Activated CD8-positive, alpha-beta T cell treated with anti-CD3 and anti-CD28 coated beads, Interleukin-2, amount 10 ng/mL, durations not matched to agents 7 days and 5 days (primary cell): Measurements from ENCODE around the gene SHD. TPM values are rescaled to one million over a fixed set of nuclear protein-coding genes. Genes with fewer than 3 reads are reported as not detected.
"Not testable (repeated sequence)": the region's sequence is repeated elsewhere in the genome, so short reads cannot be mapped to it uniquely, and the experiment has no call there.

Source experiments
- ATAC-seq: fragments of 150-1000 bp; cut with Tn5 transposase; one replicate; pipeline ENCODE4 v1.10.0; 2021; ENCODE audit warnings: moderate library complexity
- CTCF ChIA-PET: fragments of 350-600 bp; sonication (Branson Sonifier 250); formaldehyde crosslinking; loops from one replicate; lab custom pipeline; 2021; ENCODE audit warnings: antibody characterized with exemption; lab: Charles Lee
- POLR2A ChIA-PET: fragments of 350-600 bp; sonication (Branson Sonifier 250); formaldehyde crosslinking; loops from one replicate; lab custom pipeline; 2021; ENCODE audit warnings: antibody characterized with exemption; lab: Charles Lee
- DNase-seq: peaks from one replicate; pipeline ENCODE4 v3.0.0-alpha.2; 2020
- H3K27ac Mint-ChIP-seq: one replicate; pipeline ENCODE4 v1.8.0; 2021; ENCODE audit warnings: mild to moderate bottlenecking, mixed read lengths
- H3K27me3 Mint-ChIP-seq: one replicate; pipeline ENCODE4 v1.8.0; 2021; ENCODE audit warnings: low read depth, mixed read lengths
- H3K36me3 Mint-ChIP-seq: one replicate; pipeline ENCODE4 v1.8.0; 2021; ENCODE audit warnings: low read depth, mixed read lengths
- H3K4me1 Mint-ChIP-seq: one replicate; pipeline ENCODE4 v1.8.0; 2021; ENCODE audit warnings: low read depth, mixed read lengths
- H3K4me3 Mint-ChIP-seq: one replicate; pipeline ENCODE4 v1.8.0; 2021; ENCODE audit warnings: mild to moderate bottlenecking, mixed read lengths
- H3K9me3 Mint-ChIP-seq: one replicate; pipeline ENCODE4 v1.8.0; 2022; ENCODE audit warnings: mixed read lengths; ENCODE audit not compliant: insufficient read depth
- total RNA-seq, 2 experiments: library from RNA; stranded (reverse); gene quantifications; one replicate each; pipeline ENCODE4 v1.2.3, GENCODE V29; 2021

The SHD gene
- total RNA-seq, 2 experiments from 2014 or later = not detected

- ATAC-seq, H3K4me3 Mint-ChIP-seq, H3K27me3 Mint-ChIP-seq, POLR2A ChIA-PET, DNase-seq, CTCF ChIA-PET, H3K4me1 Mint-ChIP-seq, H3K27ac Mint-ChIP-seq, H3K36me3 Mint-ChIP-seq, H3K9me3 Mint-ChIP-seq: not testable (repeated sequence)
Observed at GRCh38 chr19:4286141-4286540, 7.1 kb downstream of the SHD start.

GRCh38 chr19:4288091-4288777 lies 9.2 kb downstream of the SHD start:
- ChIA-PET POLR2A (no interaction called here), CTCF (no interaction called here)
- ATAC-seq = no peak
- H3K4me3 Mint-ChIP-seq = no peak overlapping the region
- H3K27ac Mint-ChIP-seq = no peak overlapping the region
- H3K9me3 Mint-ChIP-seq = no peaks in the 10 kb centered on the region
- H3K36me3 Mint-ChIP-seq = peaks cover 1% of the 10 kb centered on the region
- H3K4me1 Mint-ChIP-seq = no peaks in the 10 kb centered on the region
- no peak for DNase-seq
- H3K27me3 Mint-ChIP-seq = peaks cover 2% of the 10 kb centered on the region

DNA sequence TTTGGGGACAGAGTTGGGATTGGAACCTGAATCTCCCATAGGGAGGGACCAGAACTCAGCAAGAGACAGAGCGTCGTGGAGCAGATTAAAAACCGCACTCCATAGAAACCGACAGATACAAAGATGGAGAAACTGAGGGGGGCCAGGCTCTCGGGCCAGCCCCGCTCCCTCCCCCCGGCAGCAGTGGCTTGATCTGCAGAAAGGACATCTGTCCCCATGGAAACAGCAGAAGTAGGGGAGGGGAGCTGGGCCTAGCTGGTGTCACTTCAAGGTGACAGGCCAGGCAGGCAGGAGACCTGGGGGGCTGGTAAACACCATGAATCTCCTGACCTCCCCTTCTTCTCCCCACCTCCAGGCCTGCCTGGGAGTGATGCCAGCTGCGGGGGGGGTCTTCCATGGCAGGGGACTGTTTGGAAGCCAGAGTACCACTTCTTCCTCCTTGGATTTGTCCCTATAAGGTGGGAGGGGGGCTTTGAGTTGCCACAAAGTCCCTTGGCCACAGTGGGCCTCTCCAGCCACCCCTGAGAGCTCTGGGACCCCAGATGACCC lies 12.2 kb downstream of the SHD start:
- Mint-ChIP-seq H3K27me3 (peaks cover under 1% of the 10 kb centered on the region), H3K4me3 (no peak overlapping the region), H3K4me1 (no peaks in the 10 kb centered on the region), H3K36me3 (peaks cover 1% of the 10 kb centered on the region), H3K27ac (no peak overlapping the region), H3K9me3 (no peaks in the 10 kb centered on the region)
- ATAC-seq (no peak), DNase-seq (no peak)
- ChIA-PET POLR2A (no interaction called here), CTCF (no interaction called here)

GRCh38 chr19:4292515-4292914 lies 13.4 kb downstream of the SHD start:
- Mint-ChIP-seq H3K27me3 (no peaks in the 10 kb centered on the region), H3K9me3 (no peaks in the 10 kb centered on the region), H3K4me3 (no peak overlapping the region), H3K36me3 (peaks cover 3% of the 10 kb centered on the region), H3K4me1 (no peaks in the 10 kb centered on the region), H3K27ac (no peak overlapping the region)
- no peak for DNase-seq
- no peak for ATAC-seq
- POLR2A ChIA-PET = no interaction called here
- CTCF ChIA-PET = no interaction called here

DNA sequence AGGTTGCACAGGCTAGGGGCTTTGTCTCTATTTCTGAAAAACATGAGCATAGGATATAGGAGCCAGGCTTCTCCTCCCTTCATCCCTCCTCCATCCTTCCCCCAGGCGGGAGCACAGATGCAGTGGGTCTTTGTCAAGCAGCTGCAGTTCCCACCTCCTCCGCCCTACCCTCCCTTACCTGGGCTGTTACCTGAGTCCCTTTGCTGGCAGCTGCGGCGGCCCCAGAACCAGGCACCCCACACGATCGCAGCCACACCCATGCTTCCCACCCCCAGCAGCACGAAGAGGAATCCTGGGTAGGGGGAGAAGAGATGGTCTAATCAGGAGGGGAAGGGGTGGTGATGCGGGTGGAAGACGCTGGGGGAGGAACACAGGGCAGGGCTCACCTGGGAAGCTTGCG lies 15.3 kb downstream of the SHD start:
- ChIA-PET CTCF (no interaction called here), POLR2A (interaction anchor here (1.2 kb wide), 1 partner anchor 47 kb away, joined by 3 read pairs; the partner anchor contains the start of gene YJU2)
- H3K4me3 Mint-ChIP-seq = no peak overlapping the region
- no peak for DNase-seq
- ATAC-seq = no peak
- no peak overlapping the region for H3K27ac Mint-ChIP-seq
- no peaks in the 10 kb centered on the region for H3K9me3 Mint-ChIP-seq
- peaks cover 14% of the 10 kb centered on the region for H3K4me1 Mint-ChIP-seq
- no peaks in the 10 kb centered on the region for H3K27me3 Mint-ChIP-seq
- H3K36me3 Mint-ChIP-seq = peaks cover 3% of the 10 kb centered on the region

GRCh38 chr19:4295972-4296771 lies 17.1 kb downstream of the SHD start:
- H3K36me3 Mint-ChIP-seq = peaks cover 1% of the 10 kb centered on the region
- H3K4me3 Mint-ChIP-seq = no peak overlapping the region
- H3K27me3 Mint-ChIP-seq = no peaks in the 10 kb centered on the region
- POLR2A ChIA-PET = interaction anchor here (0.6 kb wide), 1 partner anchor 49 kb away, joined by 3 read pairs; the partner anchor contains the start of gene YJU2
- H3K9me3 Mint-ChIP-seq = no peaks in the 10 kb centered on the region
- H3K27ac Mint-ChIP-seq = no peak overlapping the region
- DNase-seq (no peak), ATAC-seq (no peak)
- peaks cover 21% of the 10 kb centered on the region for H3K4me1 Mint-ChIP-seq
- CTCF ChIA-PET = interaction anchor here (2.0 kb wide), 1 partner anchor 29 kb away, joined by 9 read pairs; no protein-coding TSS in a partner anchor

GRCh38 chr19:4297901-4298809 lies 19.1 kb downstream of the SHD start:
- Mint-ChIP-seq H3K27me3 (no peaks in the 10 kb centered on the region), H3K9me3 (no peaks in the 10 kb centered on the region), H3K27ac (peak overlapping the region; percentile 75), H3K4me3 (no peak overlapping the region), H3K4me1 (peaks cover 37% of the 10 kb centered on the region), H3K36me3 (peaks cover 1% of the 10 kb centered on the region)
- ChIA-PET CTCF (interaction anchor here (1.2 to 1.9 kb wide), 4 partner anchors 31 to 55 kb away, joined by 4 to 10 read pairs (median 4); partner anchors contain the start of gene STAP2), POLR2A (no interaction called here)
- ATAC-seq (peak; percentile 50), DNase-seq (peak; percentile 42)

DNA sequence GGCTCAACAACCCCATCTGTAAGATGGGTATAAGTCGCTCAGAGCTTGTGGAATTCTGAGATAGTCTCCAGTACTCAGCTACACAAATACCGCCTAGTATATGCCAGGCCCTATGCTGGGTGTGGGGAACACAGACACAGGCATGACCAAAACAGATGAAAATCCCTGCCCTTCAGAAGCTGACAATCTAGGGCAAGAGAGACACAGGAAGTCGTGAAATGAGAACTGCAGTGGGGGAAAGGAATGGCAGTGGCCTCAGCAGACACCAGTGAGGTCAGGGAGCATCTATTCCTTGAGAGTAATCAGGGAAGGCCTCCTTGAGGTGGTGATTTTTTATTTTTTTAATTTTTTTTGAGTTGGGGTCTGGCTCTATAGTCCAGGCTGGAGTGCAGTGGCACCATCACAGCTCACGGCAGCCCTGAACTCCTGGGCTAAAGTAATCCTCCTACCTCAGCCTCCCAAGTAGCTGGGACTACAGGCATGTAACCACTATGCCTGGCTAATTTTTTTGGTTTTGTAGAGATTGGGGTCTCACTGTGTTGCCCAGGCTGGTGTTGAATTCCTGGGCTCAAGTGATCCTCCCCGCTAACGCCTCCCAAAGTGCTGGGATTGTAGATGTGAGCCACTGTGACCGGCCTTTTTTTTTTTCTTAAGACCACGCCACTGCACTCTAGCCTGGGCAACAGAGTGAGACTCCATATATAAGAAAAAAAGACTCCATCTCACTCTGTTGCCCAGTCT lies 19.9 kb downstream of the SHD start:
- Mint-ChIP-seq H3K9me3 (no peaks in the 10 kb centered on the region), H3K27ac (peak overlapping the region; percentile 75), H3K4me1 (peaks cover 42% of the 10 kb centered on the region), H3K27me3 (no peaks in the 10 kb centered on the region), H3K4me3 (no peak overlapping the region), H3K36me3 (peaks cover 1% of the 10 kb centered on the region)
- CTCF ChIA-PET = interaction anchor here (1.2 to 1.9 kb wide), 4 partner anchors 32 to 54 kb away, joined by 4 to 10 read pairs (median 4); partner anchors contain the start of gene STAP2
- POLR2A ChIA-PET = no interaction called here
- DNase-seq = no peak
- no peak for ATAC-seq

DNA sequence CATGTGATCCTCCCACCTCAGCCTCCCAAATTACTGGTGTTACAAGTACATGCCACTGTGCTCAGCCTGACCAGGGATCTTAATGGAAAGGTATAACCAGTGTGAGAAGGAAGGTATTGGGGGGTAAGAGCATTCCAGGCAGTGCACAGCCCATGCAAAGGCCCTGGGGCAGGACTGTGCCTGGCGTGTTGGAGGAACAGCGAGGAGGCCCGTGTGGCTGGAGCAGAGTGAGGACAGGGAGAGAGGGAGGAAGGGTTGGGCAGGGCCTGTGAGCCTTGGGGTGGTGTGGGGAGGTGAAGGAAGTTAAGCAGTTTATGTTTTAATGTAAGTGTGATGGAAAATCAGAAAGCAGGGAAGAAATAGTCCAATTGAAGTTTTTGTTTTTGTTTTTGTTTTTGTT lies 21.5 kb downstream of the SHD start:
- ATAC-seq (no peak), DNase-seq (no peak)
- Mint-ChIP-seq H3K9me3 (no peaks in the 10 kb centered on the region), H3K27me3 (no peaks in the 10 kb centered on the region), H3K4me1 (peaks cover 50% of the 10 kb centered on the region), H3K4me3 (peak overlapping the region; percentile 32), H3K36me3 (peaks cover 1% of the 10 kb centered on the region), H3K27ac (peak overlapping the region; percentile 54)
- ChIA-PET POLR2A (no interaction called here), CTCF (no interaction called here)

DNA sequence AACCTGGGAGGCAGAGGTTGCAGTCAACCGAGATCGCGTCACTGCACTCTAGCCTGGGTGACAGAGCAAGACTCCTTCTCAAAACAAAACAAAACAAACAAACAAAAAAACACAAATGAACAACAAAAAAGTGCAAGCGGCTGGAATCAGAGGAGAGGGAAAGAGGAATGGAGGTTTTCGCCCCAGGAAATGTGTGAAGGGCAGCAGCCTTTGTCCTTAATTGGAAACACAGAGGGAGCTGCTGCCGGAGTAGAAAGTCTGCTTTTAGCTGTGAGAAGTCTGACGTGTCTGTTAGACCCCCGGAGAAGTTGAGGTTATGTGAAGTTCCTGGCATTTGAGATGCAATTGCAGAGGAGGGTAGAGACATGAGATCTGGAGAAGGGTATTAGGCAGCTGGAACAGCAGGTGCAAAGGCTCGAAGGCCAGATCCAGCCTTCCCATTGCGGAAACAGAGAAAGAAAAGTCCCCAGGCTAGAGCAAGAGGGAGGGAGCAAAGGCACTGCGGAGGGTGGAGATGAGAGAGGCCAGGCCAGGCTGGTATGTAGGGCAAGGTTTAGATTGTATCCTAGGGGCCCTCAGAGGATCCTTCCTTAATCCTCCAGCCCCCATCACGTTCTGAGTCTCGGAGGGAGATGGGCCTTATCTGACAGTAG lies 22.6 kb downstream of the SHD start:
- DNase-seq = peak; percentile 31
- Mint-ChIP-seq H3K9me3 (no peaks in the 10 kb centered on the region), H3K4me3 (peak overlapping the region; percentile 84), H3K27me3 (no peaks in the 10 kb centered on the region), H3K4me1 (peaks cover 52% of the 10 kb centered on the region), H3K36me3 (peaks cover 1% of the 10 kb centered on the region), H3K27ac (peak overlapping the region; percentile 82)
- ChIA-PET CTCF (interaction anchor here (0.9 to 1.7 kb wide), 4 partner anchors 35 to 99 kb away, joined by 3 to 7 read pairs (median 4); partner anchors contain the start of genes MPND and SH3GL1), POLR2A (interaction anchor here (0.6 to 1.7 kb wide), 4 partner anchors 41 to 105 kb away, joined by 3 to 4 read pairs (median 4); partner anchors contain the start of gene YJU2)
- peak; percentile 35 for ATAC-seq
